ENCODE results near the gene COL28A1.

COL28A1 gene

GRCh38 chr7:7446616-7447015 lies 89.1 kb downstream of the COL28A1 start:
- H3K36me3 ChIP-seq = no peaks in the 10 kb centered on the region
- H3K27me3 ChIP-seq = no peaks in the 10 kb centered on the region
- TF ChIP-seq CTCF (IDR thresholded peaks at IDR 0.05) = no peak
- H3K4me1 ChIP-seq (ENCODE audit: control insufficient read depth in 1 of 2, insufficient read depth in 1 of 2, low read depth in 1 of 2, low read length in 1 of 2) = no peaks in the 10 kb centered on the region
- no peak overlapping the region for H3K27ac ChIP-seq
- H3K4me3 ChIP-seq (ENCODE audit: low read depth in 1 of 2, low read length in 1 of 2) = no peak overlapping the region
- peaks cover 6% of the 10 kb centered on the region for H3K9me3 ChIP-seq

- no peaks in the 10 kb centered on the region for H3K27me3 ChIP-seq
- no peaks in the 10 kb centered on the region for H3K4me1 ChIP-seq (ENCODE audit: control insufficient read depth in 1 of 2, insufficient read depth in 1 of 2, low read depth in 1 of 2, low read length in 1 of 2)
- no peak overlapping the region for H3K4me3 ChIP-seq (ENCODE audit: low read depth in 1 of 2, low read length in 1 of 2)
- no peak for TF ChIP-seq CTCF (IDR thresholded peaks at IDR 0.05)
- no peaks in the 10 kb centered on the region for H3K36me3 ChIP-seq
- peaks cover 4% of the 10 kb centered on the region for H3K9me3 ChIP-seq
- H3K27ac ChIP-seq = no peak overlapping the region
Measured at GRCh38 chr7:7443806-7444350, 91.8 kb downstream of the COL28A1 start.

GRCh38 chr7:7439564-7439963 lies 96.1 kb downstream of the COL28A1 start:
- H3K9me3 ChIP-seq = no peaks in the 10 kb centered on the region
- no peak overlapping the region for H3K27ac ChIP-seq
- no peaks in the 10 kb centered on the region for H3K27me3 ChIP-seq
- H3K36me3 ChIP-seq = no peaks in the 10 kb centered on the region
- TF ChIP-seq CTCF (IDR thresholded peaks at IDR 0.05) = no peak
- no peak overlapping the region for H3K4me3 ChIP-seq (ENCODE audit: low read depth in 1 of 2, low read length in 1 of 2)
- H3K4me1 ChIP-seq (ENCODE audit: control insufficient read depth in 1 of 2, insufficient read depth in 1 of 2, low read depth in 1 of 2, low read length in 1 of 2) = no peaks in the 10 kb centered on the region

- no peak for TF ChIP-seq CTCF (IDR thresholded peaks at IDR 0.05)
- no peaks in the 10 kb centered on the region for H3K36me3 ChIP-seq
- H3K9me3 ChIP-seq = no peaks in the 10 kb centered on the region
- H3K27me3 ChIP-seq = no peaks in the 10 kb centered on the region
- no peaks in the 10 kb centered on the region for H3K4me1 ChIP-seq (ENCODE audit: control insufficient read depth in 1 of 2, insufficient read depth in 1 of 2, low read depth in 1 of 2, low read length in 1 of 2)
- no peak overlapping the region for H3K4me3 ChIP-seq (ENCODE audit: low read depth in 1 of 2, low read length in 1 of 2)
- H3K27ac ChIP-seq = no peak overlapping the region
Measured at GRCh38 chr7:7438851-7439250, 96.8 kb downstream of the COL28A1 start.

GRCh38 chr7:7435978-7436377 lies 99.7 kb downstream of the COL28A1 start:
- TF ChIP-seq CTCF (IDR thresholded peaks at IDR 0.05) = no peak
- Histone ChIP-seq H3K36me3 (no peaks in the 10 kb centered on the region), H3K27me3 (no peaks in the 10 kb centered on the region), H3K27ac (no peak overlapping the region), H3K4me3 (ENCODE audit: low read depth in 1 of 2, low read length in 1 of 2) (no peak overlapping the region), H3K9me3 (no peaks in the 10 kb centered on the region), H3K4me1 (ENCODE audit: control insufficient read depth in 1 of 2, insufficient read depth in 1 of 2, low read depth in 1 of 2, low read length in 1 of 2) (no peaks in the 10 kb centered on the region)

GRCh38 chr7:7434329-7434728 lies 101.3 kb downstream of the COL28A1 start:
- H3K4me3 ChIP-seq (ENCODE audit: low read depth in 1 of 2, low read length in 1 of 2) = no peak overlapping the region

More at GRCh38 chr7:7434329-7434728, 101.3 kb downstream of the COL28A1 start:
- H3K4me1 ChIP-seq (ENCODE audit: control insufficient read depth in 1 of 2, insufficient read depth in 1 of 2, low read depth in 1 of 2, low read length in 1 of 2) = no peaks in the 10 kb centered on the region
- H3K36me3 ChIP-seq = no peaks in the 10 kb centered on the region
- H3K27ac ChIP-seq = no peak overlapping the region
- H3K9me3 ChIP-seq = no peaks in the 10 kb centered on the region
- no peak for TF ChIP-seq CTCF (IDR thresholded peaks at IDR 0.05)
- no peaks in the 10 kb centered on the region for H3K27me3 ChIP-seq

Data from neutrophil (primary cell).